ENCODE data around the gene PIK3IP1.

The PIK3IP1 gene

GRCh38 chr22:31292236-31292989, at the start of gene PIK3IP1:
Gene PIK3IP1, minus strand, starts transcription at chr22:31292488. Its CDS starts 144 bp downstream, at chr22:31292344.
- Histone ChIP-seq H3K36me3 (ENCODE audit: control insufficient read depth, insufficient read depth, low read length) (no peaks in the 10 kb centered on the region), H3K4me1 (peaks cover 5% of the 10 kb centered on the region), H3K4me2 (ENCODE audit: low read length) (peak within 1 kb of the TSS; percentile 75), H3K27me3 (ENCODE audit: control insufficient read depth, insufficient read depth, low read length) (no peaks in the 10 kb centered on the region), H2AFZ (peak within 1 kb of the TSS; percentile 61), H3K4me3 (ENCODE audit: low read depth, low read length) (peak within 1 kb of the TSS; percentile 72), H3K9ac (no peak within 1 kb of the TSS), H3K79me2 (no peaks in the 10 kb centered on the region), H3K9me3 (ENCODE audit: control insufficient read depth, low read length) (no peaks in the 10 kb centered on the region), H3K27ac (peak within 1 kb of the TSS; percentile 65)
- TF ChIP-seq CTCF (IDR thresholded peaks at IDR 0.05): peak; percentile 45

GRCh38 chr22:31341386-31342088, 49.2 kb upstream of the PIK3IP1 start:
- H3K36me3 ChIP-seq (ENCODE audit: control insufficient read depth, insufficient read depth, low read length): no peaks in the 10 kb centered on the region
- H3K4me1 ChIP-seq: peaks cover 13% of the 10 kb centered on the region
- no peak overlapping the region for H3K9ac ChIP-seq
- no peaks in the 10 kb centered on the region for H3K9me3 ChIP-seq (ENCODE audit: control insufficient read depth, low read length)
- H2AFZ ChIP-seq: no peak overlapping the region
- peaks cover 2% of the 10 kb centered on the region for H3K79me2 ChIP-seq
- peak overlapping the region; percentile 75 for H3K4me2 ChIP-seq (ENCODE audit: low read length)
- H3K4me3 ChIP-seq (ENCODE audit: low read depth, low read length): no peak overlapping the region
- H3K27me3 ChIP-seq (ENCODE audit: control insufficient read depth, insufficient read depth, low read length): no peaks in the 10 kb centered on the region
- no peak overlapping the region for H3K27ac ChIP-seq
- TF ChIP-seq CTCF (IDR thresholded peaks at IDR 0.05): no peak

- Histone ChIP-seq H3K27ac (no peak overlapping the region), H3K4me1 (peaks cover 13% of the 10 kb centered on the region), H3K27me3 (ENCODE audit: control insufficient read depth, insufficient read depth, low read length) (no peaks in the 10 kb centered on the region), H3K9ac (no peak overlapping the region), H3K9me3 (ENCODE audit: control insufficient read depth, low read length) (no peaks in the 10 kb centered on the region), H3K36me3 (ENCODE audit: control insufficient read depth, insufficient read depth, low read length) (no peaks in the 10 kb centered on the region), H2AFZ (no peak overlapping the region), H3K4me3 (ENCODE audit: low read depth, low read length) (no peak overlapping the region), H3K4me2 (ENCODE audit: low read length) (no peak overlapping the region), H3K79me2 (peaks cover 2% of the 10 kb centered on the region)
- no peak for TF ChIP-seq CTCF (IDR thresholded peaks at IDR 0.05)
These were observed 48.5 kb upstream of the PIK3IP1 start for GRCh38 chr22:31340765-31341247.

- Histone ChIP-seq H3K9ac (no peak overlapping the region), H2AFZ (no peak overlapping the region), H3K79me2 (peaks cover 2% of the 10 kb centered on the region), H3K27ac (no peak overlapping the region), H3K36me3 (ENCODE audit: control insufficient read depth, insufficient read depth, low read length) (no peaks in the 10 kb centered on the region), H3K9me3 (ENCODE audit: control insufficient read depth, low read length) (no peaks in the 10 kb centered on the region), H3K4me3 (ENCODE audit: low read depth, low read length) (no peak overlapping the region), H3K4me2 (ENCODE audit: low read length) (no peak overlapping the region), H3K4me1 (peaks cover 13% of the 10 kb centered on the region), H3K27me3 (ENCODE audit: control insufficient read depth, insufficient read depth, low read length) (no peaks in the 10 kb centered on the region)
- no peak for TF ChIP-seq CTCF (IDR thresholded peaks at IDR 0.05)
These were observed 48.1 kb upstream of the PIK3IP1 start for GRCh38 chr22:31340360-31340759.

Data from parathyroid adenoma (tissue), 2 donors.